ENCODE results near the gene LRRC4B. TPM values are rescaled to one million over a fixed set of nuclear protein-coding genes. Genes with fewer than 3 reads are reported as not detected.
"Not testable (repeated sequence)": the region's sequence is repeated elsewhere in the genome, so short reads cannot be mapped to it uniquely, and the experiment has no call there.

The LRRC4B gene
- total RNA-seq, 1 donor from 2014 or later: 1.0 TPM

DNA sequence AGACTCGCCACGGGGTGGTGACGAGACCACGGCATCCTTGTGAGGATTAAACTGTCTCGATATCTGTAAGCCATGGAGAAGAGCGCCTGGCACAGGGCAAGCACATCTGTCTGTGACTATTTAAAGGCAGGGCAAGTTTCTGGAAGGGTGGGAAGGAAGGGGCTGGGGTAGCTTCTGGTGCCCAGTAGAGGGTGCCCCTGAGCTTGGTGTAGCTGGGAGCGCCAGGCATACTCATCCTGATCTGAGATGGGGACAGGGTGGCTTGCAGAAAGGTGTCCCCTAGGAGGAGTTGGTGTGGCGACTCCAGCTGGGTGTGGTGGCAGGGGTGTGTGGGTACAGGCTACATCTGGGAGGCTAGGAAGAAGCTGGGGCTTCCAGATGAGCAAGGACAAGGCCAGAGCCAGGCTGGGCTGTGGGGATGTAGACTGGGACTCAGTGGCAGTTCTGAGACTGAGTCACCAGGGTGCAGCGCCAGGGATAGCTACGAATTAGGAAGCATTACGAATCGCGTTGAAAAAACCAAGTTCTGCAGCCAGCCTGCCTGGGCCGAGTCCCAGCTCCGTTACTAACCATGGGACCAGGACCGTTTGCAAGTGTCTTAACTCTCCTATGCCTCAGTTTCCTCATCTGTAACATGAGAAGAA lies 31.5 kb downstream of the LRRC4B start:
- DNase-seq (no peak), ATAC-seq (ENCODE audit: poor library complexity) (no peak)
- intact Hi-C loops (cut with DNase I): loop anchor here (2.0 kb wide), 1 partner anchor 246 kb away; no protein-coding TSS in a partner anchor

DNA sequence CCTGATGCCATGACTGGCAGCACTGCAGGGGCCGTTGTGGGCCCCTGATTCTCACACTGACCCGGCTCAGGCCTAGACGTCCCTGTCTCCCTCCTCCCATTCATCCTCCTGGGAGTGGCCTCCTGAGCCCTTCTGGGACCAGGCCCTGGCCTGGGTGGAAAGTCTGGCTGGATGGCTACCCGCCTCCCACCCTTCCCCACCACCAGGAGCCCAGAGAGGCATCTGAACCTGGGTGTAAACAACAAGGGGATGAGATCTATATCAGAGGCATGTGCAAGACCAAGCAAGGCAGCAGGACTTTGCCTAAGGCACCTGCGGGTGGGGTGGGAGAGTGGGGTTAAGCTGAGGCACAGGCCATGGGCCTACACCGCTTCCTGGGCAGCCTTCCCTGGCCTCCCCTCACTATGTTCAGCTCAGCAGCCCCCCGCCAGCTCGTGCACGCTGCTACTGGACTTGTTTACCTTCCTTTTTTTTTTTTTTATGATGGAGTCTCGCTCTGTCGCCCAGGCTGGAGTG lies 32.5 kb downstream of the LRRC4B start:
- intact Hi-C loops (cut with DNase I): loop anchor here (2.0 kb wide), 1 partner anchor 247 kb away; no protein-coding TSS in a partner anchor
- ATAC-seq (ENCODE audit: poor library complexity) (no peak), DNase-seq (no peak)

GRCh38 chr19:50534478-50534877 lies 33.8 kb downstream of the LRRC4B start:
- ATAC-seq (ENCODE audit: poor library complexity) (no peak), DNase-seq (no peak)
- intact Hi-C loops (cut with DNase I): no loop called here

- ATAC-seq (ENCODE audit: poor library complexity): no peak
- intact Hi-C loops (cut with DNase I): no loop called here
- no peak for DNase-seq
Measured at GRCh38 chr19:50532952-50533351, 35.3 kb downstream of the LRRC4B start.

DNA sequence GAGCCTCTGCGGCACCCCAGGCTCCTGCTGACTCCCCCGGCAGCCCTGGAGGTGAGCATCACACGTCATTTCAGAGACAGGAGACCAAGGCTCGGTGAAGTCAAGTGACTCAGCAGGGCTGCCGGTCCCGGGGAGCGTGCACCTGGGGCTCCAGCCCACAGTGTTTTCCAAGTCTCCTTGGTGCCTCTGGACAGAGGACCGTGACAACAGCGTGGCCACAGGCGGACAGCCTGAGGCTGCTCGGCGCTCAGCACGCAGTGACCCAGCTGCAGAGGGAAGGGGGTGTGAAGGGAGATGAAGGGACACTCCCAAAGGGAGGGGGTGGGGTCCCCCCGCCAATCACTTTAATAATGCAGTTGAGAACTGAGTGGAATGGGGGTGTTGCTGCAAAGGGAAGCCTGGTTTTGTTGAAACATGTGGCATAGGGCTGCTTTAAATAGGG lies 37.0 kb downstream of the LRRC4B start:
- DNase-seq: no peak
- intact Hi-C loops (cut with DNase I): no loop called here
- ATAC-seq (ENCODE audit: poor library complexity): no peak

DNA sequence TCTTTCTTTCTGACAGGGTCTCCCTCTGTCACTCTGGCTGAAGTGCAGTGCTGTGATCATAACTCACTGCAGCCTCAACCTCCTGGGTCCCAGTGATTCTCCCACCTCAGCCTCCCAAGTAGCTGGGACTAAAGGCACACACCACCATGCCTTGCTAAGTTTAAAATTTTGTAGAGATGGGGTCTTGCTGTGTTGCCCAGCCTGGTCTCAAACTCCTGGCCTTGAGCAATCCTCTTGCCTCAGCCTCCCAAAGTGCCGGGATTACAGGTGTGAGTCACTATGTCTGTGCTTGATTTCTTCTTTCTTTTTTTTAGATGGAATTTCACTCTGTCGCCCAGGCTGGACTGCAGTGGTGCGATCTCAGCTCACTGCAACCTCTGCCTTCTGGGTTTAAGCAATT lies 40.2 kb downstream of the LRRC4B start:
- intact Hi-C loops (cut with DNase I); ATAC-seq (ENCODE audit: poor library complexity); DNase-seq: not testable (repeated sequence)

DNA sequence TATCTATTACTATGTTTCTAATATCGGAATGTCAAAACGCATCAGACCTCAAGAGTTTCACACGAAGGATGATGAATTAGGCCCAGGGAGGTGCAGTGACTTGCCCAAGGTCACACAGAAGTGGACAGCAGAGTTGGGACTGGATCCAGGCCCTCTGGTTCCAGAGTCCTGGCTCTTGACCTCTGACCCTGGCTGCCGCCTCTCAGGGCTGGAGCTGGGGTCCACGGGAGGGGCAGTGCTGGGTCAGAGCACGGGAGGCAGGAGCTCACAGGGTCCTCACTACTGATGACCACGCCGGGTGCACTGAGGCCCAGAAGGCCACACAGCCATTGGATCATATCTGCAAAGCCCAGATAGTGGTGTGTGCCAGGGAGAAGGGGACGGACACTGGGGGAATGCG lies 45.4 kb downstream of the LRRC4B start:
- DNase-seq (peak; percentile 22), ATAC-seq (ENCODE audit: poor library complexity) (no peak)
- intact Hi-C loops (cut with DNase I): no loop called here

GRCh38 chr19:50520822-50521465 lies 47.3 kb downstream of the LRRC4B start:
- DNase-seq: no peak
- intact Hi-C loops (cut with DNase I): no loop called here
- ATAC-seq (ENCODE audit: poor library complexity): no peak

DNA sequence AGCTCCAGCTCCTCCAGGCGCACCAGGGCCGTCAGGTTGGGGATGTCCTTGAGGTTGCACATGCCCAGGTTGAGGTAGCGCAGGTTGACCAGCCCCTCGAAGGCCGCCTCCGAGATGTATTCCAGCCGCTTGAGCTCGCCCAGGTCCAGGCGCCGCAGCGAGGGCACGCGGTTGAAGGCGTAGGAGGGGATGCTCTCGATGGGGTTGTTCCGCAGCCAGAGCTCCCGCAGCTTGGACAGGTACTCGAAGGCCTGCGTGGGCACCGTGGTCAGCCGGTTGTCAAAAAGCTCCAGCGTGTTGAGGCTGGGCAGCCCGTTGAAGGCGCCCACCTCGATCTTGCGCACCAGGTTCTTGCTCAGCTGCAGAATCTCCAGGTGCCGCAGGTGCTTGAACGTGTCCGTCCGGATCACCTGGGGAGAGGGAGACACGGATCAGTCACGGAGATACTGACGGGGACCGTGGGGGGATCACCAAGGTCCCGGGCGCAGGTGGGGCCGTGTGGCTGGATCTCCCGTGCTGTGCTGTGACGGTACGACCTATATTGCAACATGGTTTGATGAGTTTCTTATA lies 49.1 kb downstream of the LRRC4B start:
- no peak for ATAC-seq (ENCODE audit: poor library complexity)
- intact Hi-C loops (cut with DNase I): no loop called here
- DNase-seq: no peak

DNA sequence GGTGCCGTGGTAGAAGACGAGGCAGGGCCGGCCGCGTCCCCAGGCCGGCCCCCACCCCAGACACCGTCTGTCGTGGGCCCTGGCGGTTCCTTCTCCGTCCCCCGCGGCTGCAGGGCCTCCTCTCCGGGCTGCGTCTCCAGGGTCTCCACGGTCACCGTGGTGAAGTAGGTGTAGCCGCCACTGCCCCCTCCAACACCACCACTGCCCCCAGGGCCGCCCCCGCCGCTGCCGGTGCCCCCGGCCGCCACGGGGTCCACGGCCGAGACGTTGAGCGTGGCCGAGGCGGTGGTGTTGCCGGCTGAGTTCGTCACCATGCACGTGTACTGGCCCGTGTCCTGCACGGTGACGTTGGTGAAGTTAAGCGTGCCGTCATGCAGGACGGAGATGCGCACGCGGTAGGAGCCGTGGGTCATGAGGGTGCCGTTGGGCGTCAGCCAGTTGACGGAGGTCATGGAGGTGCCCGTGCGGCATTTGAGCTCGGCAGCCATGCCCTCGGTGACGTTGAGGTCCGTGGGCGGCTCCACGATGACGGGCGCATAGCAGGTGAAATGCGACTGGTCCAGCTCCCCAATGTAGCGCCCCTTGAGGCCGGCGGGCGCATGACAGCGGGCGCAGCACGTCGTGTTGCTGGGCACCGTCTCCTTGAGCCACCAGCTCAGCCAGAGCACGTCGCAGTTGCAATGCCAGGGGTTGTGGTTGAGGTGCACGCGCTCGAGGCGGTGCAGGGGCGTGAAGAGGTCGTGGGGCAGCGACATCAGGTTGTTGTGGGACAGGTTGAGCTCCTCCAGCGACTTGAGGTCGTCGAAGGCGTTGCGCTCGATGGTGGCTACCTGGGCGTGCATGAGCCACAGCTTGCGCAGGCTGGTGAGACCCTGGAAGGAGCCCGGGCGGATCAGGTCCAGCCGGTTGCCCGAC lies 49.9 kb downstream of the LRRC4B start:
- ATAC-seq (ENCODE audit: poor library complexity): no peak
- no peak for DNase-seq
- intact Hi-C loops (cut with DNase I): no loop called here

DNA sequence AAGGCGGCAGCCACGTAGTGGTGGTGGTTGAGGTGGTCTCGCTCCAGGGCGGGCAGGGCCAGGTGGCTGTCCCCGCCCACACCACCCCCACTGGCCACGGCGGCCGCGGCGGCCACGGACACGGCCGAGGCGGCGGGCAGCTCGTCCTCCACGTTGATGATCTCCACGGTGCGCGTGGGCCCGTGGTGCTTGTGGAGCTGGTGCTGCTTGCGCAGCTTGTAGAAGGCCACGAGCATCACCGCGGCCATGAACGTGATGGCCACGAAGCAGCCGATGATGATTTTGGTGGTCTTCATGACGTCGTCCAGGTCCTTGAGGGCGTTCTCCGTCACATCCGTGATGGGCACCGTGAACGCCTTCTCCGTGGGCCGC lies 50.5 kb downstream of the LRRC4B start:
- ATAC-seq (ENCODE audit: poor library complexity) (no peak), DNase-seq (no peak)
- intact Hi-C loops (cut with DNase I): no loop called here

GRCh38 chr19:50516964-50517703 lies 51.1 kb downstream of the LRRC4B start:
- intact Hi-C loops (cut with DNase I): no loop called here
- ATAC-seq (ENCODE audit: poor library complexity) (no peak), DNase-seq (no peak)

- intact Hi-C loops (cut with DNase I): no loop called here
- no peak for ATAC-seq (ENCODE audit: poor library complexity)
- no peak for DNase-seq
Measured at GRCh38 chr19:50516456-50516855, 51.8 kb downstream of the LRRC4B start.

DNA sequence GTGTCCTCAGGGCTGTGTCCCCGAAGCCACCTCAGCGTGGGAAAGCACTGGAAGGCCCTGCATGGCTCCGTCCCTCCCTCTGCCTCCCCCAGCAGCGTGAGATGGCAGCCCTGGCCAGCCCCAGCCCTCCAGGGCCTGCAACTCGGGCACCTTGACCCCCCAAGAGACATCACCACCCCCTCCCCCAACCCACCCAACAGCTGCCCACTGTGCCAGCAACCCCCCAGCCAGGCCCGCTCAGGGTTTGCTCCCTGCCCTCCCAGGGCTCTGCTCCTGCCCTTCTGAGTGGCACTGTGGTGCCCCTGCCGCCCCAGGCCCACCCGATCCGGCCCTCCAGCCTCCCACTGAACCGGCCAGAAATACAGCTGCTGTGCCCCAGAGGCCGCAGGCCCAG lies 53.1 kb downstream of the LRRC4B start:
- intact Hi-C loops (cut with DNase I): no loop called here
- ATAC-seq (ENCODE audit: poor library complexity) (no peak), DNase-seq (no peak)

DNA sequence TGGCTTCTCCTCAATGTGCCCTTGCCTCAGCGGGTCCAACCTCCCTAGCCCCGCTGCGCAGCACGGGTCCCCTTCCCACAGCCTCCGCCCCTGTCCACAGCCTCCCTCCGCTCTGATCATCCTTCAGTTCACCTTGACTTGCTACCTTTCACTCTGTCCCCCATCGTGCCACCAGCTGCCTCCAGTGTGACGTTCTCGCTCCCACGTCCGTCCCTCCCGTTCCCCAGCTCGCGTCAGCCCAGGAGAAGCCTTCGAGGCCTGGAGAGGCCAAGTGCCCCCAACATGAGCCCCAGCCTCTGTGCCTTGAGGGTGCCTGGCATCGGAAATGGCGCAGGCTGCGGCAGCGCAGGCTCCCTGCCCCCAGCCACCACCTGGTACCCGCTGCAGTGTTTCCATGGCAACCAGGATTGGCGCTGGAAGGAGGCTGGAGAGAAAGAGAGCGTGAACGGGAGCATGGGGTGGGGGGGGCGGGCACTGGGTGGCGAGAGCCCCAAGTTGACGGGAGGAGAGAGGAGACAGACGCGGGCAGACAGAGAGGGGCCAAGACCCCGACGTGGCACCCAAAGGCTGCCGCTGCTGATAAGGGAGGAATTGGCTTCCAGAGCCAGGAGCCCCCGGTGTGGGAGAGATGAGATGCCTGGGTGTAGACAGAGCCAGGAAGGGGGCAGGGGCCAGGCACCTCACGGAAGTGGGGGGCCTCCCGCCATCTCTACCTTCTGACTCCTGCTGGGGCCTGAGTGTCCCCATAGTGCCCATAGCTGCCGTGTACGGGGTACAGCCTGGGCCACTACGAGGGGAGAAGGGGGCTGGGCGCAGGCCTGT lies 53.7 kb downstream of the LRRC4B start:
- no peak for ATAC-seq (ENCODE audit: poor library complexity)
- intact Hi-C loops (cut with DNase I): no loop called here
- peak; percentile 18 for DNase-seq

DNA sequence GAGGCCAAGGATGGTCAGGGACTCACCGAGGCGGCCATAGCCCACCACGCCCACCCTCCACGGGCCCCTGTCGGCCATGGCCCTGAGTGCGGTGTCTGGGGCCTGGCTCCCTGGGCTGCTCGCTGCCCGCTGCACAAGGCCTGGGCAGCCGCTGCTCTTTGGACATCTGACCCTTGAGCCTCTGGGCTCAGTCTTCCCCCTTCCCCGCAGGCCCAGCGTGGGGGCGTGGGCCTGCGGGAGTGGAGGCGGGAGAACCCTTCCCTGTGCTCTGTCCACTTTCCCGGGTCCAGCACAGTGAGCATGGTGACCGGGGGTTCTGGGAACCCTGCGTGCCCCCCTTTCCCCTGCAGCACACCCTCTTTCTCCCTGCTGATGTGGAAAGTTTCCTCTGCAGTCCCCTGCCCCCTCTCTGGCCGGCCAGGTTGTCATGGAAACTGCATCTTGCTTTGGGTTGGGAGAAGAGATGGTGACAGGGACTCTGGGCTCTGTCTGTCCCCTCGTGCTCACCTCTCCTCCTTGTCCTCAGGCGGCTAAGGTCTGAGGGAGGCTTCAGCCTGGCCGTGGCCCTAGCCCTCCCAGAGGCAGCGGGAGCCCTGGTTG lies 54.4 kb downstream of the LRRC4B start, which contains the start of gene ASPDH:
Gene ASPDH (minus strand): TSS at position 168 of the 600 bp plus-strand sequence. CDS start 90 bp downstream, at position 78.
- ATAC-seq (ENCODE audit: poor library complexity): no peak
- DNase-seq: peak; percentile 37
- intact Hi-C loops (cut with DNase I): no loop called here

All from Right ventricle myocardium superior (tissue), 1 donor.